ENCODE data around the gene NDST3.

NDST3 gene

GRCh38 chr4:118076958-118077766, 42.9 kb downstream of the NDST3 start:
- Histone ChIP-seq H3K9me3 (ENCODE audit: control insufficient read depth, low read length) (no peaks in the 10 kb centered on the region), H3K27me3 (ENCODE audit: control insufficient read depth, insufficient read depth, low read length, poor library complexity, severe bottlenecking) (no peaks in the 10 kb centered on the region), H3K27ac (ENCODE audit: insufficient read depth, low read depth, low read length, poor library complexity, severe bottlenecking) (no peak overlapping the region), H3K4me1 (ENCODE audit: control insufficient read depth, insufficient read depth, low read length) (no peaks in the 10 kb centered on the region), H3K4me3 (ENCODE audit: insufficient read depth, low read depth, low read length) (no peak overlapping the region), H3K36me3 (ENCODE audit: control insufficient read depth, insufficient read depth, low read length) (no peaks in the 10 kb centered on the region)
- 62 to 65% methylated on average over 8 of the region's 8 CpGs for WGBS, 2 experiments

GRCh38 chr4:118077767-118078105, 43.5 kb downstream of the NDST3 start:
- H3K27ac ChIP-seq (ENCODE audit: insufficient read depth, low read depth, low read length, poor library complexity, severe bottlenecking), result no peak overlapping the region
- no peaks in the 10 kb centered on the region for H3K27me3 ChIP-seq (ENCODE audit: control insufficient read depth, insufficient read depth, low read length, poor library complexity, severe bottlenecking)
- no peaks in the 10 kb centered on the region for H3K4me1 ChIP-seq (ENCODE audit: control insufficient read depth, insufficient read depth, low read length)
- no peaks in the 10 kb centered on the region for H3K9me3 ChIP-seq (ENCODE audit: control insufficient read depth, low read length)
- H3K36me3 ChIP-seq (ENCODE audit: control insufficient read depth, insufficient read depth, low read length), result no peaks in the 10 kb centered on the region
- WGBS, 2 experiments, result 92% methylated on average over 3 of the region's 3 CpGs
- H3K4me3 ChIP-seq (ENCODE audit: insufficient read depth, low read depth, low read length), result no peak overlapping the region

- H3K4me3 ChIP-seq (ENCODE audit: insufficient read depth, low read depth, low read length), result no peak overlapping the region
- no peaks in the 10 kb centered on the region for H3K9me3 ChIP-seq (ENCODE audit: control insufficient read depth, low read length)
- H3K27me3 ChIP-seq (ENCODE audit: control insufficient read depth, insufficient read depth, low read length, poor library complexity, severe bottlenecking), result no peaks in the 10 kb centered on the region
- no peaks in the 10 kb centered on the region for H3K4me1 ChIP-seq (ENCODE audit: control insufficient read depth, insufficient read depth, low read length)
- H3K36me3 ChIP-seq (ENCODE audit: control insufficient read depth, insufficient read depth, low read length), result no peaks in the 10 kb centered on the region
- H3K27ac ChIP-seq (ENCODE audit: insufficient read depth, low read depth, low read length, poor library complexity, severe bottlenecking), result no peak overlapping the region
Observed at GRCh38 chr4:118081434-118081833, 47.1 kb downstream of the NDST3 start.

- Histone ChIP-seq H3K27me3 (ENCODE audit: control insufficient read depth, insufficient read depth, low read length, poor library complexity, severe bottlenecking) (no peaks in the 10 kb centered on the region), H3K9me3 (ENCODE audit: control insufficient read depth, low read length) (no peaks in the 10 kb centered on the region), H3K36me3 (ENCODE audit: control insufficient read depth, insufficient read depth, low read length) (no peaks in the 10 kb centered on the region), H3K4me3 (ENCODE audit: insufficient read depth, low read depth, low read length) (no peak overlapping the region), H3K27ac (ENCODE audit: insufficient read depth, low read depth, low read length, poor library complexity, severe bottlenecking) (no peak overlapping the region), H3K4me1 (ENCODE audit: control insufficient read depth, insufficient read depth, low read length) (no peaks in the 10 kb centered on the region)
- 92 to 100% methylated on average over 1 of the region's 1 CpG for WGBS, 2 experiments
Observed at GRCh38 chr4:118082182-118082581, 47.9 kb downstream of the NDST3 start.

GRCh38 chr4:118085700-118086099, 51.4 kb downstream of the NDST3 start:
- H3K4me3 ChIP-seq (ENCODE audit: insufficient read depth, low read depth, low read length), result no peak overlapping the region
- 90 to 93% methylated on average over 4 of the region's 4 CpGs for WGBS, 2 experiments
- H3K27me3 ChIP-seq (ENCODE audit: control insufficient read depth, insufficient read depth, low read length, poor library complexity, severe bottlenecking), result no peaks in the 10 kb centered on the region
- no peak overlapping the region for H3K27ac ChIP-seq (ENCODE audit: insufficient read depth, low read depth, low read length, poor library complexity, severe bottlenecking)
- no peaks in the 10 kb centered on the region for H3K9me3 ChIP-seq (ENCODE audit: control insufficient read depth, low read length)
- H3K36me3 ChIP-seq (ENCODE audit: control insufficient read depth, insufficient read depth, low read length), result no peaks in the 10 kb centered on the region
- no peaks in the 10 kb centered on the region for H3K4me1 ChIP-seq (ENCODE audit: control insufficient read depth, insufficient read depth, low read length)

- no peak overlapping the region for H3K4me3 ChIP-seq (ENCODE audit: insufficient read depth, low read depth, low read length)
- H3K4me1 ChIP-seq (ENCODE audit: control insufficient read depth, insufficient read depth, low read length), result no peaks in the 10 kb centered on the region
- 37 to 84% methylated on average over 2 to 3 of the region's 3 CpGs for WGBS, 2 experiments
- no peak overlapping the region for H3K27ac ChIP-seq (ENCODE audit: insufficient read depth, low read depth, low read length, poor library complexity, severe bottlenecking)
- H3K27me3 ChIP-seq (ENCODE audit: control insufficient read depth, insufficient read depth, low read length, poor library complexity, severe bottlenecking), result no peaks in the 10 kb centered on the region
- no peaks in the 10 kb centered on the region for H3K36me3 ChIP-seq (ENCODE audit: control insufficient read depth, insufficient read depth, low read length)
- no peaks in the 10 kb centered on the region for H3K9me3 ChIP-seq (ENCODE audit: control insufficient read depth, low read length)
Observed at GRCh38 chr4:118086344-118086743, 52.1 kb downstream of the NDST3 start.

GRCh38 chr4:118087366-118087765, 53.1 kb downstream of the NDST3 start:
- no peaks in the 10 kb centered on the region for H3K9me3 ChIP-seq (ENCODE audit: control insufficient read depth, low read length)
- H3K27ac ChIP-seq (ENCODE audit: insufficient read depth, low read depth, low read length, poor library complexity, severe bottlenecking), result no peak overlapping the region
- no peaks in the 10 kb centered on the region for H3K27me3 ChIP-seq (ENCODE audit: control insufficient read depth, insufficient read depth, low read length, poor library complexity, severe bottlenecking)
- no peaks in the 10 kb centered on the region for H3K36me3 ChIP-seq (ENCODE audit: control insufficient read depth, insufficient read depth, low read length)
- no peak overlapping the region for H3K4me3 ChIP-seq (ENCODE audit: insufficient read depth, low read depth, low read length)
- H3K4me1 ChIP-seq (ENCODE audit: control insufficient read depth, insufficient read depth, low read length), result no peaks in the 10 kb centered on the region

- Histone ChIP-seq H3K4me1 (ENCODE audit: control insufficient read depth, insufficient read depth, low read length) (no peaks in the 10 kb centered on the region), H3K9me3 (ENCODE audit: control insufficient read depth, low read length) (no peaks in the 10 kb centered on the region), H3K36me3 (ENCODE audit: control insufficient read depth, insufficient read depth, low read length) (no peaks in the 10 kb centered on the region), H3K27ac (ENCODE audit: insufficient read depth, low read depth, low read length, poor library complexity, severe bottlenecking) (no peak overlapping the region), H3K4me3 (ENCODE audit: insufficient read depth, low read depth, low read length) (no peak overlapping the region), H3K27me3 (ENCODE audit: control insufficient read depth, insufficient read depth, low read length, poor library complexity, severe bottlenecking) (no peaks in the 10 kb centered on the region)
- 90 to 92% methylated on average over 3 of the region's 3 CpGs for WGBS, 2 experiments
Observed at GRCh38 chr4:118099106-118099505, 64.8 kb downstream of the NDST3 start.

GRCh38 chr4:118102195-118102594, 67.9 kb downstream of the NDST3 start:
- H3K4me1 ChIP-seq (ENCODE audit: control insufficient read depth, insufficient read depth, low read length), result no peaks in the 10 kb centered on the region
- 90 to 100% methylated on average over 1 of the region's 2 CpGs for WGBS, 2 experiments
- H3K36me3 ChIP-seq (ENCODE audit: control insufficient read depth, insufficient read depth, low read length), result no peaks in the 10 kb centered on the region
- H3K9me3 ChIP-seq (ENCODE audit: control insufficient read depth, low read length), result no peaks in the 10 kb centered on the region
- H3K27me3 ChIP-seq (ENCODE audit: control insufficient read depth, insufficient read depth, low read length, poor library complexity, severe bottlenecking), result no peaks in the 10 kb centered on the region
- H3K4me3 ChIP-seq (ENCODE audit: insufficient read depth, low read depth, low read length), result no peak overlapping the region
- no peak overlapping the region for H3K27ac ChIP-seq (ENCODE audit: insufficient read depth, low read depth, low read length, poor library complexity, severe bottlenecking)

- H3K36me3 ChIP-seq (ENCODE audit: control insufficient read depth, insufficient read depth, low read length), result no peaks in the 10 kb centered on the region
- WGBS, 2 experiments, result 86 to 90% methylated on average over 2 of the region's 2 CpGs
- H3K4me3 ChIP-seq (ENCODE audit: insufficient read depth, low read depth, low read length), result no peak overlapping the region
- no peaks in the 10 kb centered on the region for H3K4me1 ChIP-seq (ENCODE audit: control insufficient read depth, insufficient read depth, low read length)
- H3K27me3 ChIP-seq (ENCODE audit: control insufficient read depth, insufficient read depth, low read length, poor library complexity, severe bottlenecking), result no peaks in the 10 kb centered on the region
- H3K27ac ChIP-seq (ENCODE audit: insufficient read depth, low read depth, low read length, poor library complexity, severe bottlenecking), result no peak overlapping the region
- H3K9me3 ChIP-seq (ENCODE audit: control insufficient read depth, low read length), result no peaks in the 10 kb centered on the region
Observed at GRCh38 chr4:118112117-118113046, 78.1 kb downstream of the NDST3 start.

Data from ectodermal cell (in vitro differentiated cells).